Brain microvascular endothelial cell (primary cell): ENCODE data around the gene PCDHGA1.
"Not testable (repeated sequence)": the region's sequence is repeated elsewhere in the genome, so short reads cannot be mapped to it uniquely, and the experiment has no call there.

ENCODE experiments used
- DNase-seq: peaks from one replicate; pipeline ENCODE4 v3.0.0-alpha.2; 2020
- H3K27ac ChIP-seq: fragments of 250-450 bp; sonication (Bioruptor Pico); 2 replicates; pipeline ENCODE4 v1.5.1; 2020; ENCODE audit warnings: mild to moderate bottlenecking, moderate library complexity
- H3K27me3 ChIP-seq: fragments of 250-450 bp; sonication (Bioruptor Pico); replicated peaks from 2 replicates; pipeline ENCODE4 v1.5.1; 2020; ENCODE audit warnings: mild to moderate bottlenecking
- H3K36me3 ChIP-seq: fragments of 250-450 bp; sonication (Bioruptor Pico); replicated peaks from 2 replicates; pipeline ENCODE4 v1.5.1; 2020; ENCODE audit warnings: mild to moderate bottlenecking
- H3K4me3 ChIP-seq: 2 replicates; pipeline ENCODE4 v1.5.1; 2011; ENCODE audit warnings: low read depth, mild to moderate bottlenecking, control low read depth, low read length, moderate library complexity
- in situ Hi-C: cut with HindIII; loops from 2 replicates; pipeline ENCODE4 v1.10.0; 2017; ENCODE audit warnings: low sequenced_read_pairs, low pct_ligation_motif_present
- TF ChIP-seq, protein P1 (sequence below): IDR thresholded peaks from 2 replicates; pipeline ENCODE4 v1.5.1; 2011; ENCODE audit warnings: low read depth, mild to moderate bottlenecking, moderate library complexity, low read length, control low read depth, inconsistent platforms; ENCODE audit errors: missing control alignments

Gene PCDHGA1

DNA sequence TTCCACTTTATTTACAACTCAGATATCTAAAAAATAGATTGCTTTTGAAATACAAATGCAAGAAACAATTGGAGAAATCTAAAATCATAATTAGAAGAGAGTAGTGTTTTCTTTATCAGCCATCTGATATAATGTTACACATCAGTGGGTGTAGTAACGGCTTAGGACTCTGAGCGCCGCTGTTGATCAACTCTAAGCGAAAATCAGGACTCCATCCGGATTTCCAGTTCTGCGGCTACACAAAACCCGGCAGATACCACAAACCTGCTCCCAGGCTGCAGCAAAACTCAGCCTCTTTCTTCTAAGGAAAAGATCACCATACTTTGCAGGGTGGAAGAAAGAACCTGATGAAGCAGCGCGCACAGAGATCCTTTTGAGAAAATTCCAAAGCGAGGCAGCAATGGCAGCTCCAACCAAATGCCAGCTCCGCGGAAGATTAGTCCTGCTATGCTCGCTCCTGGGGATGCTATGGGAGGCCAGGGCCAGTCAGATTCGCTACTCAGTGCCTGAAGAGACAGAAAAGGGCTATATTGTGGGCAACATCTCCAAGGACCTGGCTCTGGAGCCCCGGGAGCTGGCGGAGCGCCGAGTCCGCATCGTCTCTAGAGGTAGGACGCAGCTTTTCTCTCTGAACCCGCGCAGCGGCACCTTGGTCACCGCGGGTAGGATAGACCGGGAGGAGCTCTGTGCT is 72.4 kb downstream of the PCDHGA1 start, which contains the start of gene PCDHGA9:
Gene PCDHGA9 (plus strand): TSS at position 226 of the 691 bp plus-strand sequence. CDS start 175 bp downstream, at position 401.
- Histone ChIP-seq H3K27me3 (no peaks in the 10 kb centered on the region), H3K4me3 (peak within 1 kb of the TSS; percentile 22), H3K36me3 (no peaks in the 10 kb centered on the region), H3K27ac (no peak within 1 kb of the TSS)
- DNase-seq: peak; percentile 24
- in situ Hi-C loops: loop anchor here (25.0 kb wide), 1 partner anchor 110 kb away; no protein-coding TSS in a partner anchor
- TF ChIP-seq, protein P1, sequence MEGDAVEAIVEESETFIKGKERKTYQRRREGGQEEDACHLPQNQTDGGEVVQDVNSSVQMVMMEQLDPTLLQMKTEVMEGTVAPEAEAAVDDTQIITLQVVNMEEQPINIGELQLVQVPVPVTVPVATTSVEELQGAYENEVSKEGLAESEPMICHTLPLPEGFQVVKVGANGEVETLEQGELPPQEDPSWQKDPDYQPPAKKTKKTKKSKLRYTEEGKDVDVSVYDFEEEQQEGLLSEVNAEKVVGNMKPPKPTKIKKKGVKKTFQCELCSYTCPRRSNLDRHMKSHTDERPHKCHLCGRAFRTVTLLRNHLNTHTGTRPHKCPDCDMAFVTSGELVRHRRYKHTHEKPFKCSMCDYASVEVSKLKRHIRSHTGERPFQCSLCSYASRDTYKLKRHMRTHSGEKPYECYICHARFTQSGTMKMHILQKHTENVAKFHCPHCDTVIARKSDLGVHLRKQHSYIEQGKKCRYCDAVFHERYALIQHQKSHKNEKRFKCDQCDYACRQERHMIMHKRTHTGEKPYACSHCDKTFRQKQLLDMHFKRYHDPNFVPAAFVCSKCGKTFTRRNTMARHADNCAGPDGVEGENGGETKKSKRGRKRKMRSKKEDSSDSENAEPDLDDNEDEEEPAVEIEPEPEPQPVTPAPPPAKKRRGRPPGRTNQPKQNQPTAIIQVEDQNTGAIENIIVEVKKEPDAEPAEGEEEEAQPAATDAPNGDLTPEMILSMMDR: peak; percentile 62

DNA sequence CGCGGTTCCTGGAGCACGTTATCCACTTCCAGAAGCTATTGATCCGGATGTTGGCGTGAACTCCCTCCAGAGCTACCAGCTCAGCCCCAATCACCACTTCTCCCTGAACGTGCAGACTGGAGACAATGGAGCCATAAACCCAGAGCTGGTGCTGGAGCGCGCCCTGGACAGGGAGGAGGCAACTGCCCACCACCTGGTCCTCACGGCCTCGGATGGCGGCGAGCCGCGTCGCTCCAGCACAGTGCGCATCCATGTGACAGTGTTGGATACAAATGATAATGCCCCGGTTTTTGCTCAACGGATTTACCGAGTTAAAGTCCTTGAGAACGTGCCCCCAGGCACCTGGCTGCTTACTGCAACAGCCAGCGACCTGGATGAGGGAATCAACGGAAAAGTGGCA is 73.1 kb downstream of the PCDHGA1 start:
- DNase-seq: no peak
- Histone ChIP-seq H3K4me3 (no peak overlapping the region), H3K36me3 (no peaks in the 10 kb centered on the region), H3K27me3 (no peaks in the 10 kb centered on the region), H3K27ac (no peak overlapping the region)
- in situ Hi-C loops: loop anchor here (25.0 kb wide), 1 partner anchor 109 kb away; no protein-coding TSS in a partner anchor
- TF ChIP-seq, protein P1: no peak

- in situ Hi-C loops: loop anchor here (25.0 kb wide), 1 partner anchor 104 kb away; no protein-coding TSS in a partner anchor
- not testable (repeated sequence) for H3K36me3 ChIP-seq, H3K27me3 ChIP-seq, DNase-seq, H3K27ac ChIP-seq
- H3K4me3 ChIP-seq: peak within 1 kb of the TSS; percentile 37
- TF ChIP-seq, protein P1: peak; percentile 74
Measured at GRCh38 chr5:141407790-141408505, 77.6 kb downstream of the PCDHGA1 start, which contains the start of gene PCDHGB6. TSS of gene PCDHGB6 (plus strand) at chr5:141408021. CDS start at chr5:141408203, 182 bp downstream.

DNA sequence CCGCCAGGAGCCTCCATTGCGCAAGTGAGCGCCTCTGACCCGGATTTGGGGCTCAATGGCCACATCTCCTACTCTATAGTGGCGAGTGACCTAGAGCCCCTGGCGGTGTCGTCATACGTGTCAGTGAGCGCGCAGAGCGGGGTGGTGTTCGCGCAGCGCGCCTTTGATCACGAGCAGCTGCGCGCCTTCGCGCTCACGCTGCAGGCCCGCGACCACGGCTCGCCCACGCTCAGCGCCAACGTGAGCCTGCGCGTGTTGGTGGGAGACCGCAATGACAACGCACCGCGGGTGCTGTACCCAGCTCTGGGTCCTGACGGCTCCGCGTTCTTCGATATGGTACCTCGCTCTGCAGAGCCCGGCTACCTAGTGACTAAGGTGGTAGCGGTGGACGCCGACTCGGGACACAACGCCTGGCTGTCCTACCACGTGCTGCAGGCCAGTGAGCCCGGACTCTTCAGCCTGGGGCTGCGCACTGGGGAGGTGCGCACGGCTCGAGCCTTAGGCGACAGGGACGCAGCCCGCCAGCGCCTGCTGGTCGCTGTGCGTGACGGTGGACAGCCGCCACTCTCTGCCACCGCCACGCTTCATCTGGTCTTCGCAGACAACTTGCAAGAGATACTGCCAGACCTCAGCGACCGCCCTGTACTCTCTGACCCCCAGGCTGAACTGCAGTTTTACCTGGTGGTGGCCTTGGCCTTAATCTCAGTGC is 79.4 kb downstream of the PCDHGA1 start:
- no peak overlapping the region for H3K4me3 ChIP-seq
- TF ChIP-seq, protein P1: no peak
- no peak overlapping the region for H3K27ac ChIP-seq
- in situ Hi-C loops: loop anchor here (25.0 kb wide), 1 partner anchor 103 kb away; no protein-coding TSS in a partner anchor
- H3K36me3 ChIP-seq: no peaks in the 10 kb centered on the region
- DNase-seq: no peak
- H3K27me3 ChIP-seq: no peaks in the 10 kb centered on the region

DNA sequence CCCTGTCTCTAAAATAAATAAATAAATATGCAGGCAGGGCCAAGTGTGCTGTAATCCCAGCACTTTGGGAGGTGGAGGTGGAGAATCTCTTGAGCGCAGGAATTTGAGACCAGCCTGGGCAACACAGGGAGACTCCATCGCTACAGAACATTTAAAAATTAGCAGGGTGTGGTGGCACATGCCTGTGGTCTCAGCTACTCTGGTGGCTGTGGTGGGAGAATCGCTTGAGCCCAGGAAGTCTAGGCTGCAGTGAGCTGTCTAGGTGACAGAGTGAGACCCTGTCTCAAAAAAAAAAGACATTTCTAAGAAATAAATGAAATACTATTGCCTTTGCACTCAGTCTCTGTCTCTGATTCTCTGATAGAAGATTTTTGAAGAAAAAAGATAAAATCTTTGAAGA is 81.3 kb downstream of the PCDHGA1 start:
- Histone ChIP-seq H3K36me3 (no peaks in the 10 kb centered on the region), H3K4me3 (no peak overlapping the region), H3K27ac (no peak overlapping the region), H3K27me3 (no peaks in the 10 kb centered on the region)
- in situ Hi-C loops: loop anchor here (25.0 kb wide), 1 partner anchor 101 kb away; no protein-coding TSS in a partner anchor
- TF ChIP-seq, protein P1: no peak
- DNase-seq: no peak
